HepG2 (cell line): ENCODE results near the gene SEMA4B. TPM values are rescaled to one million over a fixed set of nuclear protein-coding genes. Genes with fewer than 3 reads are reported as not detected.

Source experiments
- ASH2L ChIP-seq: fragments of 300-600, 200-600 bp; sonication (generic); IDR thresholded peaks from 2 replicates; pipeline ENCODE4 v1.7.0; 2017; ENCODE audit warnings: low read depth, mild to moderate bottlenecking, moderate library complexity, mixed read lengths, low read length; ENCODE audit not compliant: insufficient read length
- FOXO1 ChIP-seq: sonication (generic); formaldehyde crosslinking; IDR thresholded peaks from 2 replicates; pipeline ENCODE4 v1.4.0; 2020; ENCODE audit warnings: missing genetic modification reagents
- HNRNPH1 ChIP-seq: fragments of 200-400 bp; formaldehyde crosslinking; optimal IDR thresholded peaks from 2 replicates; pipeline ENCODE3; 2017; ENCODE audit warnings: mild to moderate bottlenecking, low read depth, low read length
- KDM2A ChIP-seq: sonication (generic); formaldehyde crosslinking; IDR thresholded peaks from 2 replicates; pipeline ENCODE4 v1.4.0; 2020; ENCODE audit warnings: low read depth, missing genetic modification reagents, borderline replicate concordance
- KDM5B ChIP-seq: sonication (generic); formaldehyde crosslinking; IDR thresholded peaks from 2 replicates; pipeline ENCODE4 v1.4.0; 2020; ENCODE audit warnings: missing genetic modification reagents, mild to moderate bottlenecking, borderline replicate concordance
- KLF9 ChIP-seq: IDR thresholded peaks from 2 replicates; pipeline ENCODE4 v1.6.1; 2016; ENCODE audit warnings: low read depth
- RARG ChIP-seq: sonication (generic); formaldehyde crosslinking; IDR thresholded peaks from 2 replicates; pipeline ENCODE4 v1.4.0; 2020; ENCODE audit warnings: low read depth, mild to moderate bottlenecking, missing genetic modification reagents
- RFXANK ChIP-seq: IDR thresholded peaks from 2 replicates; pipeline ENCODE4 v1.6.1; 2016
- SRSF9 ChIP-seq: fragments of 200-400 bp; formaldehyde crosslinking; IDR thresholded peaks from 2 replicates; pipeline ENCODE4 v1.6.1; 2018; ENCODE audit warnings: borderline replicate concordance, mild to moderate bottlenecking, low read depth, low read length; ENCODE audit not compliant: insufficient read depth, poor library complexity, severe bottlenecking
- ZNF205 ChIP-seq: IDR thresholded peaks from 2 replicates; pipeline ENCODE4 v1.6.1; 2018; ENCODE audit warnings: missing biosample characterization, missing genetic modification reagents
- ZNF274 ChIP-seq: sonication (generic); formaldehyde crosslinking; IDR thresholded peaks from 2 replicates; pipeline ENCODE4 v1.5.1; 2020; ENCODE audit warnings: mild to moderate bottlenecking, missing genetic modification reagents
- ZNF414 ChIP-seq: sonication (generic); formaldehyde crosslinking; IDR thresholded peaks from 2 replicates; pipeline ENCODE4 v1.5.0; 2020; ENCODE audit warnings: missing genetic modification reagents
- ZNF607 ChIP-seq: sonication (generic); formaldehyde crosslinking; IDR thresholded peaks from 2 replicates; pipeline ENCODE4 v1.5.1; 2020; ENCODE audit warnings: missing genetic modification reagents, mild to moderate bottlenecking, borderline replicate concordance
- ZNF691 ChIP-seq: sonication (generic); formaldehyde crosslinking; IDR thresholded peaks from 2 replicates; pipeline ENCODE4 v1.4.0; 2020; ENCODE audit warnings: missing genetic modification reagents, low read depth, mild to moderate bottlenecking, borderline replicate concordance
- ZNF749 ChIP-seq: sonication (generic); formaldehyde crosslinking; IDR thresholded peaks from 2 replicates; pipeline ENCODE4 v1.8.0; 2022; ENCODE audit warnings: mild to moderate bottlenecking, missing genetic modification reagents, moderate library complexity, borderline replicate concordance
- ZNF878 ChIP-seq: sonication (generic); formaldehyde crosslinking; IDR thresholded peaks from 2 replicates; pipeline ENCODE4 v1.8.1; 2023; ENCODE audit warnings: mild to moderate bottlenecking, missing genetic modification reagents, moderate library complexity
- polyA plus RNA-seq, 8 experiments: library from polyadenylated mRNA; depleted of rRNA in 3 of 8; stranded (reverse) in 7 of 8; unstranded in 1 of 8; fragments of >200 nt; fragmentation: Illumina TruSeq in 4 of 8; extraction: Trizol in 4 of 8; gene quantifications; 2 replicates each; pipeline versions ENCODE4 v1.2.1 to v1.2.3, GENCODE V29; 2011 to 2016; ENCODE audit warnings: low read depth in 4 of 8, missing spikeins in 1 of 8, mixed read lengths in 1 of 8; ENCODE audit not compliant: insufficient read depth in 1 of 8
- total RNA-seq, 5 experiments: library from RNA; depleted of rRNA; stranded (reverse); fragments of >200 nt; fragmentation: Illumina TruSeq; extraction: Trizol; gene quantifications; 2 replicates each; pipeline ENCODE4 v1.2.3, GENCODE V29; 2016; ENCODE audit warnings: low read depth in 1 of 5
- TF ChIP-seq, protein P1 (sequence below): sonication (generic); formaldehyde crosslinking; IDR thresholded peaks from 2 replicates; pipeline ENCODE4 v1.5.0; 2020; ENCODE audit warnings: mild to moderate bottlenecking, missing genetic modification reagents
- TF ChIP-seq, protein P2 (sequence below): sonication (generic); formaldehyde crosslinking; IDR thresholded peaks from 2 replicates; pipeline ENCODE4 v1.8.0; 2022; ENCODE audit warnings: missing genetic modification reagents, mild to moderate bottlenecking, moderate library complexity, borderline replicate concordance
- TF ChIP-seq, protein P3 (sequence below): IDR thresholded peaks from 2 replicates; pipeline ENCODE4 v1.6.1; 2016
- TF ChIP-seq, protein P4 (sequence below): sonication (generic); formaldehyde crosslinking; IDR thresholded peaks from 2 replicates; pipeline ENCODE4 v1.5.0; 2020; ENCODE audit warnings: missing genetic modification reagents, mild to moderate bottlenecking, borderline replicate concordance

SEMA4B gene
- total and polyA plus RNA-seq, 2 of the 13 experiments (the other 11 are each of a cell fraction or from before 2014, with no cell fraction given): 2.1 to 17.0 TPM

- TF ChIP-seq, protein P1, sequence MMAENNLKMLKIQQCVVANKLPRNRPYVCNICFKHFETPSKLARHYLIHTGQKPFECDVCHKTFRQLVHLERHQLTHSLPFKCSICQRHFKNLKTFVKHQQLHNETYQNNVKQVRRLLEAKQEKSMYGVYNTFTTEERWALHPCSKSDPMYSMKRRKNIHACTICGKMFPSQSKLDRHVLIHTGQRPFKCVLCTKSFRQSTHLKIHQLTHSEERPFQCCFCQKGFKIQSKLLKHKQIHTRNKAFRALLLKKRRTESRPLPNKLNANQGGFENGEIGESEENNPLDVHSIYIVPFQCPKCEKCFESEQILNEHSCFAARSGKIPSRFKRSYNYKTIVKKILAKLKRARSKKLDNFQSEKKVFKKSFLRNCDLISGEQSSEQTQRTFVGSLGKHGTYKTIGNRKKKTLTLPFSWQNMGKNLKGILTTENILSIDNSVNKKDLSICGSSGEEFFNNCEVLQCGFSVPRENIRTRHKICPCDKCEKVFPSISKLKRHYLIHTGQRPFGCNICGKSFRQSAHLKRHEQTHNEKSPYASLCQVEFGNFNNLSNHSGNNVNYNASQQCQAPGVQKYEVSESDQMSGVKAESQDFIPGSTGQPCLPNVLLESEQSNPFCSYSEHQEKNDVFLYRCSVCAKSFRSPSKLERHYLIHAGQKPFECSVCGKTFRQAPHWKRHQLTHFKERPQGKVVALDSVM (CRISPR knock-in tag): peak; percentile 44; the same call in 1 of the 2 replicates
- TF ChIP-seq ZNF414 (CRISPR knock-in tag) (peak; percentile 56; the same call in 1 of the 2 replicates), SRSF9 (no peak), ZNF274 (CRISPR knock-in tag) (peak; percentile 71), ZNF749 (CRISPR knock-in tag) (peak; percentile 30; the same call in 1 of the 2 replicates), ZNF878 (0 out of 2 replicates have a peak, but pooled peaks have one; percentile 78), HNRNPH1 (no peak), KDM2A (CRISPR knock-in tag) (peak; percentile 63; the same call in 1 of the 2 replicates), KLF9 (CRISPR knock-in tag) (peak; percentile 31; the same call in 1 of the 2 replicates), FOXO1 (CRISPR knock-in tag) (no peak), ZNF691 (no peak; the same call in 1 of the 2 replicates), ASH2L (peak; percentile 71), RFXANK (CRISPR knock-in tag) (no peak), KDM5B (peak; percentile 73), ZNF205 (CRISPR knock-in tag) (peak; percentile 22; the same call in 1 of the 2 replicates), ZNF607 (peak; percentile 65; the same call in 1 of the 2 replicates), RARG (CRISPR knock-in tag) (0 out of 2 replicates have a peak, but pooled peaks have one; percentile 37)
- TF ChIP-seq, protein P2, sequence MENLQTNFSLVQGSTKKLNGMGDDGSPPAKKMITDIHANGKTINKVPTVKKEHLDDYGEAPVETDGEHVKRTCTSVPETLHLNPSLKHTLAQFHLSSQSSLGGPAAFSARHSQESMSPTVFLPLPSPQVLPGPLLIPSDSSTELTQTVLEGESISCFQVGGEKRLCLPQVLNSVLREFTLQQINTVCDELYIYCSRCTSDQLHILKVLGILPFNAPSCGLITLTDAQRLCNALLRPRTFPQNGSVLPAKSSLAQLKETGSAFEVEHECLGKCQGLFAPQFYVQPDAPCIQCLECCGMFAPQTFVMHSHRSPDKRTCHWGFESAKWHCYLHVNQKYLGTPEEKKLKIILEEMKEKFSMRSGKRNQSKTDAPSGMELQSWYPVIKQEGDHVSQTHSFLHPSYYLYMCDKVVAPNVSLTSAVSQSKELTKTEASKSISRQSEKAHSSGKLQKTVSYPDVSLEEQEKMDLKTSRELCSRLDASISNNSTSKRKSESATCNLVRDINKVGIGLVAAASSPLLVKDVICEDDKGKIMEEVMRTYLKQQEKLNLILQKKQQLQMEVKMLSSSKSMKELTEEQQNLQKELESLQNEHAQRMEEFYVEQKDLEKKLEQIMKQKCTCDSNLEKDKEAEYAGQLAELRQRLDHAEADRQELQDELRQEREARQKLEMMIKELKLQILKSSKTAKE (CRISPR knock-in tag): no peak
- TF ChIP-seq, protein P3, sequence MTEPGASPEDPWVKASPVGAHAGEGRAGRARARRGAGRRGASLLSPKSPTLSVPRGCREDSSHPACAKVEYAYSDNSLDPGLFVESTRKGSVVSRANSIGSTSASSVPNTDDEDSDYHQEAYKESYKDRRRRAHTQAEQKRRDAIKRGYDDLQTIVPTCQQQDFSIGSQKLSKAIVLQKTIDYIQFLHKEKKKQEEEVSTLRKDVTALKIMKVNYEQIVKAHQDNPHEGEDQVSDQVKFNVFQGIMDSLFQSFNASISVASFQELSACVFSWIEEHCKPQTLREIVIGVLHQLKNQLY (CRISPR knock-in tag): peak; percentile 20; the same call in 1 of the 2 replicates
- TF ChIP-seq, protein P4, sequence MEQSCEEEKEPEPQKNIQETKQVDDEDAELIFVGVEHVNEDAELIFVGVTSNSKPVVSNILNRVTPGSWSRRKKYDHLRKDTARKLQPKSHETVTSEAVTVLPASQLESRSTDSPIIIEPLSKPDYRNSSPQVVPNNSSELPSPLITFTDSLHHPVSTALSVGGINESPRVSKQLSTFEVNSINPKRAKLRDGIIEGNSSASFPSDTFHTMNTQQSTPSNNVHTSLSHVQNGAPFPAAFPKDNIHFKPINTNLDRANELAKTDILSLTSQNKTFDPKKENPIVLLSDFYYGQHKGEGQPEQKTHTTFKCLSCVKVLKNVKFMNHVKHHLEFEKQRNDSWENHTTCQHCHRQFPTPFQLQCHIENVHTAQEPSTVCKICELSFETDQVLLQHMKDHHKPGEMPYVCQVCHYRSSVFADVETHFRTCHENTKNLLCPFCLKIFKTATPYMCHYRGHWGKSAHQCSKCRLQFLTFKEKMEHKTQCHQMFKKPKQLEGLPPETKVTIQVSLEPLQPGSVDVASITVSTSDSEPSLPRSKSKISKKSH: 0 out of 2 replicates have a peak, but pooled peaks have one; percentile 41
Observed at GRCh38 chr15:90233387-90234095, 32.4 kb downstream of the SEMA4B start, which contains the start of gene CIB1 (continued).
